GM12878 (cell line): ENCODE measurements around the gene FAM151A.

Experiments used
- BCL3 ChIP-seq: IDR thresholded peaks from 2 replicates; pipeline ENCODE4 v1.6.1; 2011; ENCODE audit warnings: borderline replicate concordance, low read depth, mild to moderate bottlenecking, moderate library complexity, low read length; ENCODE audit not compliant: insufficient read depth, poor library complexity, severe bottlenecking
- CEBPB ChIP-seq, 2 experiments: fragments of 150-350 bp in 1 of 2; IDR thresholded peaks; 2 replicates each; pipeline ENCODE4 v1.6.1; 2012 to 2014; ENCODE audit warnings: low read depth in 2 of 2, low read length in 2 of 2, borderline replicate concordance in 1 of 2, inconsistent platforms in 1 of 2
- CHD2 ChIP-seq: IDR thresholded peaks from 2 replicates; pipeline ENCODE4 v1.6.1; 2011; ENCODE audit warnings: low read depth, low read length, improper control_type of control experiment, borderline replicate concordance
- CTCF ChIP-seq, 3 experiments: IDR thresholded peaks in 2 of 3; conservative IDR thresholded peaks in 1 of 3; 2 replicates each; pipeline ENCODE4 v1.5.1; 2011; ENCODE audit warnings: low read depth in 3 of 3, low read length in 3 of 3, mild to moderate bottlenecking in 3 of 3, control low read depth in 2 of 3, moderate library complexity in 2 of 3, inconsistent platforms in 1 of 3, mixed read lengths in 1 of 3; ENCODE audit not compliant: control insufficient read depth in 2 of 3, insufficient read depth in 1 of 3; ENCODE audit errors: extremely low read depth in 1 of 3
- EZH2 ChIP-seq: IDR thresholded peaks from 2 replicates; pipeline ENCODE4 v1.6.1; 2012; ENCODE audit warnings: low read depth, mild to moderate bottlenecking, control low read depth, inconsistent platforms, low read length, borderline replicate concordance; ENCODE audit not compliant: control insufficient read depth
- MAX ChIP-seq: IDR thresholded peaks from 2 replicates; pipeline ENCODE4 v1.6.1; 2012; ENCODE audit warnings: low read depth, low read length, improper control_type of control experiment
- NRF1 ChIP-seq: conservative IDR thresholded peaks from 2 replicates; pipeline ENCODE4 v1.6.1; 2011; ENCODE audit warnings: mild to moderate bottlenecking, low read depth, low read length, improper control_type of control experiment
- PAX8 ChIP-seq: fragments of 450-650 bp; IDR thresholded peaks from 2 replicates; pipeline ENCODE4 v1.6.1; 2017; ENCODE audit warnings: mild to moderate bottlenecking, moderate library complexity
- POLR2A ChIP-seq: IDR thresholded peaks from 2 replicates; pipeline ENCODE4 v1.6.1; 2011; ENCODE audit warnings: low read depth, mild to moderate bottlenecking, low read length
- POLR2AphosphoS2 ChIP-seq: IDR thresholded peaks from 2 replicates; pipeline ENCODE4 v1.6.1; 2011; ENCODE audit warnings: low read depth, mild to moderate bottlenecking, low read length, improper control_type of control experiment, moderate library complexity
- REST ChIP-seq: IDR thresholded peaks from 2 replicates; pipeline ENCODE4 v1.6.1; 2012; ENCODE audit warnings: mild to moderate bottlenecking, low read depth, low read length
- SUZ12 ChIP-seq: fragments of 200-600 bp; sonication (generic); IDR thresholded peaks from one replicate; pipeline ENCODE4 v1.6.1; 2018; ENCODE audit warnings: antibody characterized with exemption, mild to moderate bottlenecking; ENCODE audit not compliant: unreplicated experiment
- TAF1 ChIP-seq: IDR thresholded peaks from 2 replicates; pipeline ENCODE4 v1.6.1; 2011; ENCODE audit warnings: mild to moderate bottlenecking, low read depth, low read length, borderline replicate concordance
- TCF12 ChIP-seq: IDR thresholded peaks from 2 replicates; pipeline ENCODE4 v1.6.1; 2011; ENCODE audit warnings: low read depth, mild to moderate bottlenecking, low read length

GRCh38 chr1:54640863-54641836 is 17.8 kb upstream of the FAM151A start, which contains the start of gene MROH7:
- TF ChIP-seq SUZ12, result no peak
- no peak for TF ChIP-seq POLR2AphosphoS2
- no peak for TF ChIP-seq NRF1
- TF ChIP-seq MAX, result no peak
- TF ChIP-seq CHD2, result no peak
- no peak for TF ChIP-seq TAF1
- TF ChIP-seq POLR2A, result no peak
- TF ChIP-seq CTCF (IDR thresholded peaks at IDR 0.05 in 2 of 3, conservative IDR thresholded peaks at IDR 0.05 in 1 of 3; ENCODE audit: control insufficient read depth in 2 of 3, extremely low read depth in 1 of 3, insufficient read depth in 1 of 3, low read depth in 3 of 3, low read length in 3 of 3), result no peak
- no peak for TF ChIP-seq CEBPB (IDR thresholded peaks at IDR 0.05; ENCODE audit: borderline replicate concordance in 1 of 2, low read depth in 2 of 2, low read length in 2 of 2)
- TF ChIP-seq BCL3, result no peak
- no peak for TF ChIP-seq TCF12
- no peak for TF ChIP-seq PAX8
- no peak for TF ChIP-seq REST
- TF ChIP-seq EZH2, result no peak
